DMS114 treated with DMSO at 0.1 percent for 48 hours (cell line): ENCODE results near the gene TIA1.
"Not testable (repeated sequence)": the region's sequence is repeated elsewhere in the genome, so short reads cannot be mapped to it uniquely, and the experiment has no call there.

Experiments
- DNase-seq: peaks from one replicate; lab custom pipeline; 2025; ENCODE audit not compliant: unreplicated experiment; lab: John Stamatoyannopoulos, UW

Gene TIA1

GRCh38 chr2:70223305-70223704, 25.1 kb downstream of the TIA1 start:
- not testable (repeated sequence) for DNase-seq

- no peak for DNase-seq
Observed at GRCh38 chr2:70214953-70215549, 33.4 kb downstream of the TIA1 start.

GRCh38 chr2:70214365-70214764, 34.1 kb downstream of the TIA1 start:
- no peak for DNase-seq

- DNase-seq = no peak
Observed at GRCh38 chr2:70212298-70212932, 36.0 kb downstream of the TIA1 start.

GRCh38 chr2:70211595-70211994, 36.8 kb downstream of the TIA1 start:
- no peak for DNase-seq

GRCh38 chr2:70204452-70204851, 44.0 kb downstream of the TIA1 start:
- no peak for DNase-seq

- no peak for DNase-seq
Observed at GRCh38 chr2:70203086-70203485, 45.3 kb downstream of the TIA1 start.

- DNase-seq = no peak
Observed at GRCh38 chr2:70202236-70202806, 46.1 kb downstream of the TIA1 start.

GRCh38 chr2:70201831-70202230, 46.6 kb downstream of the TIA1 start:
- DNase-seq = no peak

- no peak for DNase-seq
Observed at GRCh38 chr2:70201225-70201768, 47.1 kb downstream of the TIA1 start.

GRCh38 chr2:70199320-70199864, 49.0 kb downstream of the TIA1 start:
- DNase-seq = no peak

- DNase-seq = no peak
Observed at GRCh38 chr2:70192516-70192915, 55.9 kb downstream of the TIA1 start.

- DNase-seq = no peak
Observed at GRCh38 chr2:70191244-70191735, 57.1 kb downstream of the TIA1 start.

- DNase-seq = peak; percentile 97
Observed at GRCh38 chr2:70190418-70191243, 57.8 kb downstream of the TIA1 start, which contains the start of gene C2orf42. Gene C2orf42, minus strand, starts transcription at chr2:70191019. Its CDS starts 9,034 bp downstream, at chr2:70181985.

- no peak for DNase-seq
Observed at GRCh38 chr2:70188460-70188859, 60.0 kb downstream of the TIA1 start.

- DNase-seq = not testable (repeated sequence)
Observed at GRCh38 chr2:70187170-70187569, 61.3 kb downstream of the TIA1 start.

- no peak for DNase-seq
Observed at GRCh38 chr2:70182689-70183088, 65.7 kb downstream of the TIA1 start.

- no peak for DNase-seq
Observed at GRCh38 chr2:70181363-70181956, 67.0 kb downstream of the TIA1 start.

- no peak for DNase-seq
Observed at GRCh38 chr2:70173520-70173919, 74.9 kb downstream of the TIA1 start.

- DNase-seq = not testable (repeated sequence)
Observed at GRCh38 chr2:70169654-70170245, 78.7 kb downstream of the TIA1 start.
